H9 (cell line): ENCODE results near the gene XRCC2. TPM values are rescaled to one million over a fixed set of nuclear protein-coding genes. Genes with fewer than 3 reads are reported as not detected.

Experiments
- DNase-seq: peaks from one replicate; pipeline ENCODE4 v3.0.0-alpha.2; 2017
- H2AFZ ChIP-seq: one replicate; pipeline ENCODE4 v1.6.1; 2013; ENCODE audit warnings: mild to moderate bottlenecking, low read length, control low read depth, moderate library complexity
- H2AK5ac ChIP-seq: 2 replicates; pipeline ENCODE4 v1.6.1; 2013; ENCODE audit warnings: low read length, control low read depth, mixed read lengths; ENCODE audit not compliant: insufficient read length
- H2BK120ac ChIP-seq: one replicate; pipeline ENCODE4 v1.6.1; 2013; ENCODE audit warnings: low read depth, mild to moderate bottlenecking, low read length, control low read depth, inconsistent platforms; ENCODE audit not compliant: poor library complexity, severe bottlenecking
- H2BK12ac ChIP-seq: 2 replicates; pipeline ENCODE4 v1.6.1; 2013; ENCODE audit warnings: low read length, control low read depth, mixed read lengths, low read depth; ENCODE audit not compliant: insufficient read length
- H2BK15ac ChIP-seq: 2 replicates; pipeline ENCODE4 v1.6.1; 2013; ENCODE audit warnings: low read depth, low read length, control low read depth
- H2BK20ac ChIP-seq: one replicate; pipeline ENCODE4 v1.6.1; 2013; ENCODE audit warnings: low read depth, mild to moderate bottlenecking, low read length, control low read depth, inconsistent platforms; ENCODE audit not compliant: poor library complexity, severe bottlenecking
- H2BK5ac ChIP-seq: 2 replicates; pipeline ENCODE4 v1.6.1; 2013; ENCODE audit warnings: low read length, control low read depth, mixed read lengths; ENCODE audit not compliant: insufficient read length
- H3K14ac ChIP-seq: 2 replicates; pipeline ENCODE4 v1.6.1; 2013; ENCODE audit warnings: low read length, control low read depth; ENCODE audit not compliant: insufficient read depth
- H3K18ac ChIP-seq: 2 replicates; pipeline ENCODE4 v1.6.1; 2013; ENCODE audit warnings: low read depth, mild to moderate bottlenecking, mixed read lengths, low read length, control low read depth; ENCODE audit not compliant: insufficient read length
- H3K23ac ChIP-seq: 2 replicates; pipeline ENCODE4 v1.6.1; 2013; ENCODE audit warnings: low read length, control low read depth, mixed read lengths, low read depth; ENCODE audit not compliant: insufficient read length
- H3K23me2 ChIP-seq: 2 replicates; pipeline ENCODE4 v1.6.1; 2013; ENCODE audit warnings: low read depth, mild to moderate bottlenecking, mixed read lengths, low read length, control low read depth; ENCODE audit not compliant: insufficient read length, poor library complexity, severe bottlenecking
- H3K27ac ChIP-seq: 2 replicates; pipeline ENCODE4 v1.5.1; 2013; ENCODE audit warnings: low read length, control low read depth, mixed read lengths, low read depth; ENCODE audit not compliant: insufficient read length
- H3K27me3 ChIP-seq: 2 replicates; pipeline ENCODE4 v1.6.1; 2013; ENCODE audit warnings: low read length, control low read depth, inconsistent platforms; ENCODE audit not compliant: insufficient read depth
- H3K4ac ChIP-seq: 2 replicates; pipeline ENCODE4 v1.6.1; 2013; ENCODE audit warnings: low read depth, mild to moderate bottlenecking, control low read depth, inconsistent platforms, low read length, moderate library complexity
- H3K4me1 ChIP-seq: 2 replicates; pipeline ENCODE4 v1.6.1; 2013; ENCODE audit warnings: low read length, control low read depth, inconsistent platforms; ENCODE audit not compliant: insufficient read depth
- H3K4me2 ChIP-seq: 2 replicates; pipeline ENCODE4 v1.6.1; 2013; ENCODE audit warnings: low read length, control low read depth, mixed read lengths; ENCODE audit not compliant: insufficient read length, insufficient read depth
- H3K56ac ChIP-seq: 2 replicates; pipeline ENCODE4 v1.6.1; 2013; ENCODE audit warnings: low read depth, mild to moderate bottlenecking, mixed read lengths, low read length, control low read depth; ENCODE audit not compliant: insufficient read length
- H3K79me1 ChIP-seq: 2 replicates; pipeline ENCODE4 v1.6.1; 2013; ENCODE audit warnings: low read depth, mild to moderate bottlenecking, moderate library complexity, low read length, control low read depth, inconsistent platforms; ENCODE audit not compliant: insufficient read depth, poor library complexity, severe bottlenecking
- H3K79me2 ChIP-seq: 2 replicates; pipeline ENCODE4 v1.6.1; 2013; ENCODE audit warnings: low read length, control low read depth, inconsistent platforms; ENCODE audit not compliant: insufficient read depth
- H3K9ac ChIP-seq: 2 replicates; pipeline ENCODE4 v1.6.1; 2013; ENCODE audit warnings: low read length, control low read depth, mixed read lengths; ENCODE audit not compliant: insufficient read length; ENCODE audit errors: extremely low read depth
- H3K9me3 ChIP-seq: one replicate; pipeline ENCODE4 v1.6.1; 2013; ENCODE audit warnings: low read depth, low read length, inconsistent platforms; ENCODE audit not compliant: control insufficient read depth
- H3T11ph ChIP-seq: one replicate; pipeline ENCODE4 v1.6.1; 2013; ENCODE audit warnings: mild to moderate bottlenecking, low read length, control low read depth, inconsistent platforms
- H4K20me1 ChIP-seq: one replicate; pipeline ENCODE4 v1.6.1; 2013; ENCODE audit not compliant: control insufficient read depth, insufficient read length, insufficient read depth
- H4K5ac ChIP-seq: 2 replicates; pipeline ENCODE4 v1.6.1; 2013; ENCODE audit warnings: low read depth, mild to moderate bottlenecking, mixed read lengths, low read length, control low read depth; ENCODE audit not compliant: insufficient read length
- H4K8ac ChIP-seq: replicated peaks from 2 replicates; pipeline ENCODE4 v1.6.1; 2013; ENCODE audit warnings: low read length, control low read depth, mixed read lengths, low read depth; ENCODE audit not compliant: insufficient read length
- H4K91ac ChIP-seq: 2 replicates; pipeline ENCODE4 v1.6.1; 2013; ENCODE audit warnings: low read depth, mild to moderate bottlenecking, moderate library complexity, mixed read lengths, low read length, control low read depth; ENCODE audit not compliant: insufficient read length
- H3K27ac Mint-ChIP-seq, 3 experiments: 2 replicates in 2 of 3; 3 replicates in 1 of 3; pipeline ENCODE4 v1.8.0; 2020 to 2021; ENCODE audit warnings: mixed read lengths in 3 of 3, mild to moderate bottlenecking in 1 of 3, moderate library complexity in 1 of 3
- H3K27me3 Mint-ChIP-seq: 2 replicates; pipeline ENCODE4 v1.8.0; 2021; ENCODE audit warnings: low read depth, mild to moderate bottlenecking, moderate library complexity, mixed read lengths
- H3K36me3 Mint-ChIP-seq, 3 experiments: 2 replicates in 2 of 3; 3 replicates in 1 of 3; pipeline ENCODE4 v1.8.0; 2020 to 2021; ENCODE audit warnings: low read depth in 3 of 3, mixed read lengths in 3 of 3; ENCODE audit not compliant: insufficient read depth in 1 of 3
- H3K4me1 Mint-ChIP-seq, 2 experiments: 2 replicates each; pipeline ENCODE4 v1.8.0; 2020; ENCODE audit warnings: mixed read lengths in 2 of 2
- H3K4me3 Mint-ChIP-seq, 2 experiments: 2 replicates in 1 of 2; 3 replicates in 1 of 2; pipeline ENCODE4 v1.8.0; 2020 to 2021; ENCODE audit warnings: mild to moderate bottlenecking in 2 of 2, mixed read lengths in 2 of 2, moderate library complexity in 1 of 2
- H3K9me3 Mint-ChIP-seq, 2 experiments: 2 replicates in 1 of 2; 3 replicates in 1 of 2; pipeline ENCODE4 v1.8.0; 2020; ENCODE audit warnings: mild to moderate bottlenecking in 2 of 2, mixed read lengths in 2 of 2, moderate library complexity in 1 of 2
- WGBS: extraction: QIAGEN DNeasy Blood & Tissue Kit; methylation state at CpG from one replicate; pipeline ENCODE4 v1.1.7; 2013; ENCODE audit warnings: missing lambda C conversion rate, low lambda C conversion rate, mixed read lengths; ENCODE audit not compliant: insufficient read length; ENCODE audit errors: extremely low coverage; 5-methylcytosine and 5-hydroxymethylcytosine counted together
- total RNA-seq: library from RNA; stranded (reverse); gene quantifications from 2 replicates; pipeline ENCODE4 v1.2.1, GENCODE V29; 2021
- TF ChIP-seq, protein P1 (sequence below): fragments of 200-600 bp; sonication (generic); conservative IDR thresholded peaks from 3 replicates; pipeline ENCODE4 v1.8.0; 2021; ENCODE audit warnings: antibody characterized with exemption, mild to moderate bottlenecking

Gene XRCC2
- total RNA-seq, 1 experiment from 2014 or later: 22.8 TPM

DNA sequence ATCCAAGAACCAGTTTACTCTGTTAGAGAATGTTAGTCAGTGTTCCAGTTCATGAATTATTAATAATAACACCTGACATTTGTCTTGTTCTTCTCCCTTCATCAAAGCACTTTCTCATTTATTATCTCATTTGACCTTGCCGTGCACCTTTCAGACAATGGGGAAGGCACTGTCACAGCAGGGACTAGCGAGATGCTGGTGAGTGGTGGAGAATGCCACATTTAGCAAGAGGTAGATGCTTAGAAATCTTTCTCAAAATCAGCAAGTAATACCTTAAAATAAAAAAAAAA is 34.2 kb upstream of the XRCC2 start:
- Mint-ChIP-seq H3K9me3 (peaks cover 6 to 7% of the 10 kb centered on the region in 2 experiments), H3K27me3 (no peaks in the 10 kb centered on the region), H3K27ac (peak overlapping the region in 1 of 3 experiments; percentile 17; a peak in 1 of 7 replicates), H3K4me1 (peaks cover 9 to 11% of the 10 kb centered on the region in 2 experiments), H3K4me3 (no peak overlapping the region), H3K36me3 (peaks cover 0 to 4% (median 0%) of the 10 kb centered on the region in 3 experiments; a peak in 2 of 7 replicates)
- Histone ChIP-seq H2BK12ac (no peak overlapping the region), H3K4me1 (no peaks in the 10 kb centered on the region; the same call in 1 of the 2 replicates), H2BK120ac (no peak overlapping the region), H3T11ph (no peak overlapping the region), H3K14ac (no peak overlapping the region), H2AFZ (no peak overlapping the region), H3K18ac (no peak overlapping the region), H4K20me1 (no peaks in the 10 kb centered on the region), H4K91ac (no peak overlapping the region), H2BK20ac (no peak overlapping the region), H4K8ac (no peak overlapping the region), H3K23me2 (no peaks in the 10 kb centered on the region), H2AK5ac (no peak overlapping the region), H3K79me2 (no peaks in the 10 kb centered on the region), H3K56ac (no peak overlapping the region), H3K27me3 (no peaks in the 10 kb centered on the region), H3K4ac (no peak overlapping the region), H4K5ac (no peak overlapping the region), H3K9me3 (no peaks in the 10 kb centered on the region), H3K27ac (no peak overlapping the region), H3K23ac (no peak overlapping the region), H2BK15ac (no peak overlapping the region), H3K9ac (no peak overlapping the region), H3K79me1 (no peaks in the 10 kb centered on the region), H3K4me2 (no peak overlapping the region), H2BK5ac (no peak overlapping the region)
- TF ChIP-seq, protein P1, sequence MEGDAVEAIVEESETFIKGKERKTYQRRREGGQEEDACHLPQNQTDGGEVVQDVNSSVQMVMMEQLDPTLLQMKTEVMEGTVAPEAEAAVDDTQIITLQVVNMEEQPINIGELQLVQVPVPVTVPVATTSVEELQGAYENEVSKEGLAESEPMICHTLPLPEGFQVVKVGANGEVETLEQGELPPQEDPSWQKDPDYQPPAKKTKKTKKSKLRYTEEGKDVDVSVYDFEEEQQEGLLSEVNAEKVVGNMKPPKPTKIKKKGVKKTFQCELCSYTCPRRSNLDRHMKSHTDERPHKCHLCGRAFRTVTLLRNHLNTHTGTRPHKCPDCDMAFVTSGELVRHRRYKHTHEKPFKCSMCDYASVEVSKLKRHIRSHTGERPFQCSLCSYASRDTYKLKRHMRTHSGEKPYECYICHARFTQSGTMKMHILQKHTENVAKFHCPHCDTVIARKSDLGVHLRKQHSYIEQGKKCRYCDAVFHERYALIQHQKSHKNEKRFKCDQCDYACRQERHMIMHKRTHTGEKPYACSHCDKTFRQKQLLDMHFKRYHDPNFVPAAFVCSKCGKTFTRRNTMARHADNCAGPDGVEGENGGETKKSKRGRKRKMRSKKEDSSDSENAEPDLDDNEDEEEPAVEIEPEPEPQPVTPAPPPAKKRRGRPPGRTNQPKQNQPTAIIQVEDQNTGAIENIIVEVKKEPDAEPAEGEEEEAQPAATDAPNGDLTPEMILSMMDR: no peak
- DNase-seq: no peak
- no CpG with 5 or more reads among the region's 2 CpGs for WGBS
